Muscle of leg (tissue), 11 donors: ENCODE measurements around the gene CLEC3A. TPM values are rescaled to one million over a fixed set of nuclear protein-coding genes. Genes with fewer than 3 reads are reported as not detected.

Experiments used
- DNase-seq: peaks from one replicate; pipeline ENCODE4 v3.0.0; 2013
- H3K27ac ChIP-seq: one replicate; pipeline ENCODE4 v1.5.1; 2013; ENCODE audit warnings: mild to moderate bottlenecking, low read length, control low read depth
- H3K27me3 ChIP-seq: one replicate; pipeline ENCODE4 v1.6.1; 2013; ENCODE audit warnings: low read length; ENCODE audit not compliant: control insufficient read depth, insufficient read depth
- H3K36me3 ChIP-seq: one replicate; pipeline ENCODE4 v1.6.1; 2013; ENCODE audit warnings: low read length; ENCODE audit not compliant: control insufficient read depth, insufficient read depth
- H3K4me1 ChIP-seq: one replicate; pipeline ENCODE4 v1.6.1; 2013; ENCODE audit warnings: low read length; ENCODE audit not compliant: control insufficient read depth, insufficient read depth
- H3K4me3 ChIP-seq: one replicate; pipeline ENCODE4 v1.5.1; 2013; ENCODE audit warnings: low read length, control low read depth
- H3K9me3 ChIP-seq: replicated peaks from 2 replicates; pipeline ENCODE4 v1.6.1; 2013; ENCODE audit warnings: low read depth, low read length; ENCODE audit not compliant: control insufficient read depth
- WGBS: methylation state at CpG from one replicate; pipeline ENCODE4 v1.1.5; 2013; ENCODE audit warnings: missing lambda C conversion rate; ENCODE audit not compliant: insufficient coverage; 5-methylcytosine and 5-hydroxymethylcytosine counted together
- polyA plus RNA-seq, 8 donors: library from polyadenylated mRNA; unstranded; fragments of 120-200 nt; gene quantifications; one replicate each; pipeline versions ENCODE4 v1.2.1 to v1.2.3, GENCODE V29; 2013; ENCODE audit warnings: inconsistent platforms in 1 of 8, low replicate concordance in 1 of 8; ENCODE audit not compliant: insufficient read length in 8 of 8, insufficient read depth in 1 of 8
- total RNA-seq: library from RNA; stranded (reverse); fragments of 120-200 nt; gene quantifications from one replicate; pipeline ENCODE4 v1.2.4, GENCODE V29; 2013

CLEC3A gene
- total and polyA plus RNA-seq, 9 donors, result 0.10 TPM; not detected in 8

- peak; percentile 92 for DNase-seq
- peak overlapping the region; percentile 85 for H3K27ac ChIP-seq
Observed at GRCh38 chr16:77993111-77993985, 29.0 kb upstream of the CLEC3A start.

GRCh38 chr16:77995843-77996455 lies 26.4 kb upstream of the CLEC3A start:
- H3K27ac ChIP-seq, result no peak overlapping the region

More at GRCh38 chr16:77993111-77993985, 29.0 kb upstream of the CLEC3A start:
- WGBS, result 29% methylated on average over 1 of the region's 6 CpGs
- Histone ChIP-seq H3K9me3 (peaks cover 10% of the 10 kb centered on the region), H3K36me3 (no peaks in the 10 kb centered on the region), H3K4me3 (no peak overlapping the region), H3K4me1 (peaks cover 2% of the 10 kb centered on the region), H3K27me3 (no peaks in the 10 kb centered on the region)

GRCh38 chr16:77998350-77999023 lies 23.9 kb upstream of the CLEC3A start:
- H3K4me1 ChIP-seq, result no peaks in the 10 kb centered on the region
- no peaks in the 10 kb centered on the region for H3K36me3 ChIP-seq
- H3K27me3 ChIP-seq, result no peaks in the 10 kb centered on the region
- no peak overlapping the region for H3K27ac ChIP-seq
- peaks cover 10% of the 10 kb centered on the region for H3K9me3 ChIP-seq
- no peak overlapping the region for H3K4me3 ChIP-seq
- 81% methylated on average over 3 of the region's 10 CpGs for WGBS
- no peak for DNase-seq

More at GRCh38 chr16:77995843-77996455, 26.4 kb upstream of the CLEC3A start:
- WGBS, result 81% methylated on average over 3 of the region's 7 CpGs
- Histone ChIP-seq H3K36me3 (no peaks in the 10 kb centered on the region), H3K4me3 (no peak overlapping the region), H3K9me3 (peaks cover 10% of the 10 kb centered on the region), H3K4me1 (peaks cover 2% of the 10 kb centered on the region), H3K27me3 (no peaks in the 10 kb centered on the region)
- no peak for DNase-seq

GRCh38 chr16:78001451-78002025 lies 20.8 kb upstream of the CLEC3A start:
- no CpG with 5 or more reads among the region's 4 CpGs for WGBS
- H3K9me3 ChIP-seq, result peaks cover 2% of the 10 kb centered on the region
- DNase-seq, result no peak
- no peak overlapping the region for H3K27ac ChIP-seq
- H3K27me3 ChIP-seq, result no peaks in the 10 kb centered on the region
- H3K4me3 ChIP-seq, result no peak overlapping the region
- H3K4me1 ChIP-seq, result no peaks in the 10 kb centered on the region
- H3K36me3 ChIP-seq, result no peaks in the 10 kb centered on the region

- no peaks in the 10 kb centered on the region for H3K9me3 ChIP-seq
- 17% methylated on average over 9 of the region's 11 CpGs for WGBS
- H3K4me1 ChIP-seq, result no peaks in the 10 kb centered on the region
- no peak overlapping the region for H3K4me3 ChIP-seq
- no peaks in the 10 kb centered on the region for H3K36me3 ChIP-seq
- peak; percentile 85 for DNase-seq
- H3K27me3 ChIP-seq, result no peaks in the 10 kb centered on the region
- no peak overlapping the region for H3K27ac ChIP-seq
Observed at GRCh38 chr16:78002915-78003538, 19.3 kb upstream of the CLEC3A start.

GRCh38 chr16:78004517-78004916 lies 17.8 kb upstream of the CLEC3A start:
- no peaks in the 10 kb centered on the region for H3K27me3 ChIP-seq
- no peak overlapping the region for H3K4me3 ChIP-seq
- DNase-seq, result no peak
- no peaks in the 10 kb centered on the region for H3K9me3 ChIP-seq
- WGBS, result no CpG with 5 or more reads among the region's 4 CpGs
- no peak overlapping the region for H3K27ac ChIP-seq
- no peaks in the 10 kb centered on the region for H3K36me3 ChIP-seq
- no peaks in the 10 kb centered on the region for H3K4me1 ChIP-seq

- no peak overlapping the region for H3K4me3 ChIP-seq
- no peaks in the 10 kb centered on the region for H3K36me3 ChIP-seq
- no peaks in the 10 kb centered on the region for H3K9me3 ChIP-seq
- DNase-seq, result no peak
- no peaks in the 10 kb centered on the region for H3K27me3 ChIP-seq
- H3K4me1 ChIP-seq, result no peaks in the 10 kb centered on the region
- no peak overlapping the region for H3K27ac ChIP-seq
- 89% methylated on average over 3 of the region's 5 CpGs for WGBS
Observed at GRCh38 chr16:78005881-78006280, 16.5 kb upstream of the CLEC3A start.

GRCh38 chr16:78007121-78007520 lies 15.2 kb upstream of the CLEC3A start:
- Histone ChIP-seq H3K36me3 (no peaks in the 10 kb centered on the region), H3K27me3 (no peaks in the 10 kb centered on the region), H3K9me3 (no peaks in the 10 kb centered on the region), H3K4me1 (no peaks in the 10 kb centered on the region), H3K4me3 (no peak overlapping the region), H3K27ac (no peak overlapping the region)
- no peak for DNase-seq
- no CpG with 5 or more reads among the region's 3 CpGs for WGBS

- H3K4me1 ChIP-seq, result no peaks in the 10 kb centered on the region
- no peaks in the 10 kb centered on the region for H3K36me3 ChIP-seq
- H3K27ac ChIP-seq, result no peak overlapping the region
- H3K9me3 ChIP-seq, result no peaks in the 10 kb centered on the region
- H3K27me3 ChIP-seq, result no peaks in the 10 kb centered on the region
- DNase-seq, result no peak
- 100% methylated on average over 2 of the region's 5 CpGs for WGBS
- no peak overlapping the region for H3K4me3 ChIP-seq
Observed at GRCh38 chr16:78024159-78024558, 1.8 kb downstream of the CLEC3A start.
